HFF-Myc (cell line): ENCODE data around the gene PRKCB.
"Not testable (repeated sequence)": the region's sequence is repeated elsewhere in the genome, so short reads cannot be mapped to it uniquely, and the experiment has no call there.

Experiments
- DNase-seq: peaks from one replicate; pipeline ENCODE4 v3.0.0-alpha.2; 2011; ENCODE audit warnings: low read depth; ENCODE audit errors: extremely low read depth
- H3K4me3 ChIP-seq: replicated peaks from 2 replicates; pipeline ENCODE4 v1.5.1; 2011; ENCODE audit warnings: low read depth, mild to moderate bottlenecking, control low read depth, low read length
- TF ChIP-seq, protein P1 (sequence below): IDR thresholded peaks from 2 replicates; pipeline ENCODE4 v1.5.1; 2012; ENCODE audit warnings: mild to moderate bottlenecking, low read depth, low read length, control low read depth; ENCODE audit errors: missing control alignments

The PRKCB gene

DNA sequence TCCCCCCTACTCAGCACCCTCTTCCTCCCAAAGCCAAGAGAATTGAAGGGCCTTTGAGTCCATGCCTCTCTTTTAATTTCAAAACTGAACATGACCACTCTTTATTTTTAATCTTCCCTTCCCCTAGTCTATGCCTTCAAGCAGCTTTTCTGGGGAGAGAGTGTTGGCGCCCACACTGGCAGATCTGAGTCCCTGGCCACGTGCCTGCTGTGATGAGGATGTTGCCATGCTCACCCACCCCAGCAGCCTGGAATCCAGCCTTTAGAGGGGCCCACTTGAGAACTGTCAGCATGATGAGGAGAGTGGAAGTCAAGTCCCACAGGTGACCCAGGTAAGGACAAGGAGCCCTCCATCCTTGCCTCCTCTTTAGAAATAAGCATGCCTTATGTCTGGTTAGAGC is 400.0 kb downstream of the PRKCB start:
- H3K4me3 ChIP-seq, result no peak overlapping the region
- TF ChIP-seq, protein P1, sequence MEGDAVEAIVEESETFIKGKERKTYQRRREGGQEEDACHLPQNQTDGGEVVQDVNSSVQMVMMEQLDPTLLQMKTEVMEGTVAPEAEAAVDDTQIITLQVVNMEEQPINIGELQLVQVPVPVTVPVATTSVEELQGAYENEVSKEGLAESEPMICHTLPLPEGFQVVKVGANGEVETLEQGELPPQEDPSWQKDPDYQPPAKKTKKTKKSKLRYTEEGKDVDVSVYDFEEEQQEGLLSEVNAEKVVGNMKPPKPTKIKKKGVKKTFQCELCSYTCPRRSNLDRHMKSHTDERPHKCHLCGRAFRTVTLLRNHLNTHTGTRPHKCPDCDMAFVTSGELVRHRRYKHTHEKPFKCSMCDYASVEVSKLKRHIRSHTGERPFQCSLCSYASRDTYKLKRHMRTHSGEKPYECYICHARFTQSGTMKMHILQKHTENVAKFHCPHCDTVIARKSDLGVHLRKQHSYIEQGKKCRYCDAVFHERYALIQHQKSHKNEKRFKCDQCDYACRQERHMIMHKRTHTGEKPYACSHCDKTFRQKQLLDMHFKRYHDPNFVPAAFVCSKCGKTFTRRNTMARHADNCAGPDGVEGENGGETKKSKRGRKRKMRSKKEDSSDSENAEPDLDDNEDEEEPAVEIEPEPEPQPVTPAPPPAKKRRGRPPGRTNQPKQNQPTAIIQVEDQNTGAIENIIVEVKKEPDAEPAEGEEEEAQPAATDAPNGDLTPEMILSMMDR, result no peak
- DNase-seq, result no peak

DNA sequence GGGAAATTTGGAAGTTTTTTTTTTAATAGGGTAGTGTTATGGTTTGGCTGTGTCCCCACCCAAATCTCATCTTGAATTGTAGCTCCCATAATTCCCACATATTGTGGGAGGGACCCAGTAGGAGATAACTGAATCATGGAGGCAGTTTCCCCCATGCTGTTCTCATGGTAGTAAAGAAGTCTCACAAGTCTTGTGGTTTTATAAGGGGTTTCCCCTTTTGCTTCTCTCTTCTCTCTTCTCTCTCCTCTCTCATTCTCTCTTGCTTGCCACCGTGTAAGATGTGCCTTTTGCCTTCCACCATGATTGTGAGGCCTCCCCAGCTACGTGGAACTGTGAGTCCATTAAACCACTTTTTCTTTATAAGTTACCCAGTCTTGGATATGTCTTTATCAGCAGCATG is 403.1 kb downstream of the PRKCB start:
- H3K4me3 ChIP-seq, DNase-seq: not testable (repeated sequence)

GRCh38 chr16:24246911-24247607 is 411.3 kb downstream of the PRKCB start:
- TF ChIP-seq, protein P1, result no peak
- no peak for DNase-seq
- no peak overlapping the region for H3K4me3 ChIP-seq

GRCh38 chr16:24253192-24253591 is 417.4 kb downstream of the PRKCB start:
- TF ChIP-seq, protein P1, result peak; percentile 59
- no peak for DNase-seq
- H3K4me3 ChIP-seq, result no peak overlapping the region

DNA sequence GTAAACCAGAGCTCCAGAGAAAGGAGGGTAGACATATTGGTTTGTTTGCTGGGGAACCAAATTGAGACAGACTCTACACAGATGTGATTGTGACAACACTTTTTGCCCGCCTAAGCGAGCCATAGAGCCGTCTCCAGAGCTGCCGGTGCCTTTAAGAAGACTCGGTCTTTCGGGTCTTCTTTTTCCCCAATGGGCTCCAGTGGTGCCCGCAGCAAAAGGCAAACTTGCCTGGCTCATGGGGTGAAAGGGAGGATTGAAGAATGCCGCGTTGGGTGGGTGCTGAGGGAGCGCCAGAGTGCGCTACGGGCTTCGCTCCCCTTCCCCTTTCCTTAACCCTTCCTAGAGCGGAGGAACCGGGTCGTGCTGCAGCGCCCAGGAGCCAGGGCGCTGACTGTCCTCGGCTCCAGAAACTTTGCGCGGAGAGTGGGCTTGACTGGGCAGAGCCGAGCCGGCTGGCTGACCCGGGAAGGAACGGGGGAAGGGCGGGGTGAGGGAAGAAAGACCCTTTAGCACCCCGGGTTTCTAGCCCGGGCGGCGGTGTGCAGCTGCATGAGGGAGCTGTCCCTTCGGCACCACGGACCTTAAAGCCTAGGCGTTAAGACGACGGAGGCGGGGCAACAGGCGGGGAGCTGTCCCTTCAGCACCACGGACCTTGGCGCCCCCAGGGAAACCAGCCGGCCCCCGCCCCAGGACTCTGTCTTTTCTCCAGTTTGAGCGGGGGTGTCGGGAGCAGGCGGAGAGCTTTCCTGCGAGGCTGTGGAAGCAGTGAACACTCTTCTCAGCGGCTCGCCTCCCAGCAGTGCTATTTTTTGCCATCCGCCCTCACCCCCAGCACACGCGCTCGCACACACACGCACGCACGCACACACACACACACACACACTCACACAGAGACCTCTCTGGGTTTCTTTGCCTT is 419.9 kb downstream of the PRKCB start, which contains the start of gene CACNG3:
Gene CACNG3 (plus strand): TSS at position 880 of the 916 bp plus-strand sequence. CDS start 420 bp downstream, outside the sequence.
- no peak within 1 kb of the TSS for H3K4me3 ChIP-seq
- DNase-seq, result no peak

DNA sequence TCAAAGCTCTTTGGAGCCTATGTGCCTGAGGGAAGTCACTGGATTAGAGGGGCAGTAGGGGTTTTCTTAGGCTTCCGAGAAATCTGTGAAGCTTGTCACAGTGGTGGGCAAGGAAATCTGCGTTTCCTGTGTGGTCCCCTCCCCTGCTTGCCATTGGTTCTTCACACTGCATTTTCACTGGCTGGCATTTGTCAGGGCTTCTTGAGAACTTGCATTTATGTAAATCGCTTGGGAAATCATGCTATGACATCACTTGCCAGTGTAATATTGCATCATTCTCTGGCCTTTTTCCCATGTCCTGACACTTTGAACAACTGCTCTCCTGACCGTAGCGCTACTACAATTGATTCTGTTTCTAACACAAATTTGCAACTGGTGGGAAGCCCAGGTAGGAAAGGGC is 422.2 kb downstream of the PRKCB start:
- TF ChIP-seq, protein P1, result no peak
- H3K4me3 ChIP-seq, result no peak overlapping the region
- no peak for DNase-seq

More for the DNA sequence above, 419.9 kb downstream of the PRKCB start, which contains the start of gene CACNG3:
- TF ChIP-seq, protein P1, result no peak

DNA sequence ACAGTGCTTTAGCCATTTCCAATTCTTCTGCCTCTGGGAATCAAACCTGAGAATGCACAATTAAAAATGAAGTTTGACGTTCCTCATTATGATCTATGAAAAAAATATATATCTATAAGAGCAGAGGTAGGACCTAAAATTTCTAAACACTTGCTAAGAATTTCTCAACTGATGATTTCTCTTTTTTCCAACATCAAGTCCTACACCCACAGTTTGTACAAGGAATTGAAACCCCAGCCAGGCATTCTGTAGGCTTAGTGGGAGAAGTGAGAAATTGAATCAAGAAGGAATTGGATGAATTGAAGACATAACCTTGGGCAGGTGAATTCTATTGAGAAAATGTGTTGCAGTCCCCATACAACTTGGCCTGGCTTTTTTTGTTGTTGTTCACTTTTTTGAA is 423.0 kb downstream of the PRKCB start:
- DNase-seq, result no peak
- TF ChIP-seq, protein P1, result no peak
- H3K4me3 ChIP-seq, result no peak overlapping the region
